Sigmoid colon (tissue), 7 donors: ENCODE data around the gene THSD7B. TPM values are rescaled to one million over a fixed set of nuclear protein-coding genes. Genes with fewer than 3 reads are reported as not detected.
"Not testable (repeated sequence)": the region's sequence is repeated elsewhere in the genome, so short reads cannot be mapped to it uniquely, and the experiment has no call there.

Experiments
- DNase-seq: peaks from one replicate; pipeline ENCODE4 v3.0.0-alpha.2; 2019
- H3K27ac ChIP-seq, 4 donors: fragments of 200-600 bp; sonication (generic); one replicate each; pipeline ENCODE4 v1.5.1; 2016 to 2019; ENCODE audit warnings: mild to moderate bottlenecking in 1 of 4
- H3K27me3 ChIP-seq, 3 donors: fragments of 200-600 bp; sonication (generic); one replicate each; pipeline ENCODE4 v1.5.1; 2019; ENCODE audit warnings: mild to moderate bottlenecking in 1 of 3
- H3K36me3 ChIP-seq, 4 donors: fragments of 200-600 bp; sonication (generic); one replicate each; pipeline ENCODE4 v1.5.1; 2016 to 2019
- H3K4me1 ChIP-seq, 4 donors: fragments of 200-600 bp; sonication (generic); one replicate each; pipeline ENCODE4 v1.5.1; 2017 to 2019
- H3K4me3 ChIP-seq, 4 donors: fragments of 200-600 bp; sonication (generic); one replicate each; pipeline ENCODE4 v1.5.1; 2017 to 2019; ENCODE audit warnings: mild to moderate bottlenecking in 2 of 4, moderate library complexity in 1 of 4
- H3K9me3 ChIP-seq, 4 donors: fragments of 200-600 bp in 3 of 4; sonication (generic) in 3 of 4; one replicate each; pipeline versions ENCODE4 v1.5.1 to v1.6.1; 2013 to 2019
- EP300 ChIP-seq, 4 donors: sonication (generic); formaldehyde crosslinking; IDR thresholded peaks; one replicate each; pipeline ENCODE4 v1.6.1; 2017; ENCODE audit warnings: antibody characterized with exemption in 4 of 4
- POLR2A ChIP-seq, 2 donors: fragments of 450-650 bp; IDR thresholded peaks; one replicate each; pipeline ENCODE4 v1.6.1; 2016; ENCODE audit warnings: antibody characterized with exemption in 2 of 2, mild to moderate bottlenecking in 2 of 2, moderate library complexity in 2 of 2
- POLR2AphosphoS5 ChIP-seq, 4 donors: sonication (generic); formaldehyde crosslinking; IDR thresholded peaks; one replicate each; pipeline ENCODE4 v1.6.1; 2017; ENCODE audit warnings: antibody characterized with exemption in 4 of 4
- WGBS, 2 donors: extraction: QIAGEN DNeasy Blood & Tissue Kit; methylation state at CpG; one replicate each; pipeline ENCODE4 v1.1.7; 2013; 5-methylcytosine and 5-hydroxymethylcytosine counted together
- intact Hi-C: fragments of 100-400 bp; cut with DNase I; formaldehyde crosslinking; loops from one replicate; pipeline ENCODE4 v1.15.1; 2023
- polyA plus RNA-seq, 3 donors: library from polyadenylated mRNA; stranded (reverse); fragments of 200-250 nt; gene quantifications; one replicate each; pipeline ENCODE4 v1.2.3, GENCODE V29; 2013
- total RNA-seq, 4 donors: library from RNA; depleted of rRNA; stranded (reverse); fragments of >200 nt; gene quantifications; one replicate each; pipeline ENCODE4 v1.1.0, GENCODE V29; 2016
- TF ChIP-seq, protein P1 (sequence below), 4 experiments: fragments of 450-650 bp in 3 of 4; fragments of 200-600 bp in 1 of 4; IDR thresholded peaks; one replicate each; pipeline ENCODE4 v1.5.1; 2016 to 2019; ENCODE audit warnings: antibody characterized with exemption in 4 of 4, mild to moderate bottlenecking in 3 of 4, moderate library complexity in 2 of 4
- donor health status: healthy with polysubstance abuse.
- donor health status: Bipolar disorder and iron deficiency.
- donor health status: healthy.

The THSD7B gene
- total and polyA plus RNA-seq, 7 donors = 0.16 to 0.83 (median 0.27) TPM; not detected in 2

DNA sequence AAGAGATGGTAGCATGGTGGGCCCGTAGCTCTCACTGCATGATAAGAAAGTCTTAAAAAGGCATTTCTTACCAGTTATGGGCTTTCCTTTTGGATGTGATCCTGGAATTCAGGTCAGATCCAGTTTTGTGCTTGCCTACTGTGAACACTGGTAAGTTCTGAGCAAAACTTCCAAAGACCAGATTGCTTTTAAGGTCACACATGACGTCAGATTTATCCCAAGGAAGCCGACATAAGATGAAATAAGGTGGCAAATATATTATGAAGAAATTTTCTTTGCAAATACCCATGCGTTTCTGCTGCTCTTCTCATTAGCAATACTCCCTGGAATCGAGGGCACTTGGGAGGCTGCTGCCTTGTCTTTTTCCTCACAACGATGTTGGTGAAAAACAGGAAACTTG lies 782.5 kb downstream of the THSD7B start:
- no peak for DNase-seq
- Histone ChIP-seq H3K27ac (no peak overlapping the region), H3K4me1 (no peaks in the 10 kb centered on the region), H3K36me3 (no peaks in the 10 kb centered on the region), H3K9me3 (peaks cover 0 to under 1% (median 0%) of the 10 kb centered on the region in 4 donors), H3K27me3 (no peaks in the 10 kb centered on the region), H3K4me3 (no peak overlapping the region)
- WGBS, 2 donors = 83 to 89% methylated on average over 6 of the region's 6 CpGs
- TF ChIP-seq, protein P1, sequence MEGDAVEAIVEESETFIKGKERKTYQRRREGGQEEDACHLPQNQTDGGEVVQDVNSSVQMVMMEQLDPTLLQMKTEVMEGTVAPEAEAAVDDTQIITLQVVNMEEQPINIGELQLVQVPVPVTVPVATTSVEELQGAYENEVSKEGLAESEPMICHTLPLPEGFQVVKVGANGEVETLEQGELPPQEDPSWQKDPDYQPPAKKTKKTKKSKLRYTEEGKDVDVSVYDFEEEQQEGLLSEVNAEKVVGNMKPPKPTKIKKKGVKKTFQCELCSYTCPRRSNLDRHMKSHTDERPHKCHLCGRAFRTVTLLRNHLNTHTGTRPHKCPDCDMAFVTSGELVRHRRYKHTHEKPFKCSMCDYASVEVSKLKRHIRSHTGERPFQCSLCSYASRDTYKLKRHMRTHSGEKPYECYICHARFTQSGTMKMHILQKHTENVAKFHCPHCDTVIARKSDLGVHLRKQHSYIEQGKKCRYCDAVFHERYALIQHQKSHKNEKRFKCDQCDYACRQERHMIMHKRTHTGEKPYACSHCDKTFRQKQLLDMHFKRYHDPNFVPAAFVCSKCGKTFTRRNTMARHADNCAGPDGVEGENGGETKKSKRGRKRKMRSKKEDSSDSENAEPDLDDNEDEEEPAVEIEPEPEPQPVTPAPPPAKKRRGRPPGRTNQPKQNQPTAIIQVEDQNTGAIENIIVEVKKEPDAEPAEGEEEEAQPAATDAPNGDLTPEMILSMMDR (IDR thresholded peaks at IDR 0.05) = no peak
- TF ChIP-seq POLR2AphosphoS5 (IDR thresholded peaks at IDR 0.05) = no peak
- TF ChIP-seq EP300 (IDR thresholded peaks at IDR 0.05) = no peak
- no peak for TF ChIP-seq POLR2A (IDR thresholded peaks at IDR 0.05)
- intact Hi-C loops = no loop called here

DNA sequence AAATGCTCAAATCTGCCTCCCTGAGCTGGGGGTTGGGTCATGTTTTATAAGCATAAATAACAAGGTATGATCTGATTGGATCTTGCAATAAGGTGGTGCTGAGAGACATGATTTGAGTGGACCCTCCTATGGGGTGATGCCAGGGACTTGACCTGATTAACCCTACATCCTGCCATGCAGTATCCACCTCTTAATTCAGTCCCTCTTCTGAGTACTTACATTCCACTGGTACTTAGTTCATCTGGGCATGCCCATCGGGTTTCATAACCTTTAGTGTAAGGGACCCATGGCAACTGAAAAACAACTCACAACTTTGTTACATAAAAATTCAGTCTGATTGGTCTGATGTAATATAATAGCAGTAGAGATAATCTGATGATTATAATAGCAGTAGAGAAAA lies 801.0 kb downstream of the THSD7B start:
- no peak overlapping the region for H3K4me3 ChIP-seq
- H3K4me1 ChIP-seq = no peaks in the 10 kb centered on the region
- no peak for DNase-seq
- no peaks in the 10 kb centered on the region for H3K27me3 ChIP-seq
- H3K9me3 ChIP-seq = no peaks in the 10 kb centered on the region
- H3K36me3 ChIP-seq = no peaks in the 10 kb centered on the region
- intact Hi-C loops = no loop called here
- TF ChIP-seq, protein P1 (IDR thresholded peaks at IDR 0.05) = no peak
- TF ChIP-seq POLR2AphosphoS5 (IDR thresholded peaks at IDR 0.05) (no peak), POLR2A (IDR thresholded peaks at IDR 0.05) (no peak), EP300 (IDR thresholded peaks at IDR 0.05) (no peak)
- WGBS, 2 donors = 90 to 92% methylated on average over 1 of the region's 1 CpG
- H3K27ac ChIP-seq = no peak overlapping the region

- intact Hi-C loops = no loop called here
- TF ChIP-seq EP300 (IDR thresholded peaks at IDR 0.05) (no peak), POLR2AphosphoS5 (IDR thresholded peaks at IDR 0.05) (no peak), POLR2A (IDR thresholded peaks at IDR 0.05) (no peak)
- TF ChIP-seq, protein P1 (IDR thresholded peaks at IDR 0.05) = no peak
- H3K27ac ChIP-seq = no peak overlapping the region
- H3K4me3 ChIP-seq = no peak overlapping the region
- 89 to 94% methylated on average over 3 of the region's 3 CpGs for WGBS, 2 donors
- DNase-seq = no peak
- no peaks in the 10 kb centered on the region for H3K4me1 ChIP-seq
- H3K27me3 ChIP-seq = no peaks in the 10 kb centered on the region
- H3K9me3 ChIP-seq = no peaks in the 10 kb centered on the region
- H3K36me3 ChIP-seq = no peaks in the 10 kb centered on the region
These were observed 805.1 kb downstream of the THSD7B start for GRCh38 chr2:137570484-137570883.

GRCh38 chr2:137587834-137588233 lies 822.5 kb downstream of the THSD7B start:
- H3K9me3 ChIP-seq, H3K27me3 ChIP-seq, H3K36me3 ChIP-seq, intact Hi-C loops, H3K4me3 ChIP-seq, H3K4me1 ChIP-seq, H3K27ac ChIP-seq, DNase-seq: not testable (repeated sequence)
- 87% methylated on average over 5 of the region's 5 CpGs for WGBS, 2 donors

GRCh38 chr2:137588578-137588977 lies 823.2 kb downstream of the THSD7B start:
- intact Hi-C loops, H3K4me3 ChIP-seq, H3K27ac ChIP-seq, H3K27me3 ChIP-seq, H3K4me1 ChIP-seq, DNase-seq, H3K36me3 ChIP-seq, H3K9me3 ChIP-seq: not testable (repeated sequence)
- whole genome bisulfite sequencing, 2 donors = 85 to 90% methylated on average over 1 of the region's 1 CpG

DNA sequence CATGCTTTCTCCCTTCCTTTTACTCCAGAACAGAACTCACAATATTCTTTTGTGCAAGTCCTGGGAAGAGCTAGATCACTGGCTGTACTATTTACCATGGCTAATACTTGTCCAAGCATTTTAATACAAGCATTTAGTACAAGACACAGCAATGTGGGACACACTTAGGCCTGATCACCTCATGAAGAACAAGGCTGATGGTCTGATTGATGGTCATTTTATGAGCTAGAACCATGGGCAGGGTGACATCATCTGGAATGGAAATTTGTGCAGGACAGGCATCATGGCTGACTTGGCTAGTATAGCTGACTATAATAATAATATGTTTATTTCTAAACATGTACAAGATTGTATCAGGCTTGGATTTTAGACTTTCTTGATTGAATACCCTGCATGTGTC lies 824.8 kb downstream of the THSD7B start:
- Histone ChIP-seq H3K27me3 (no peaks in the 10 kb centered on the region), H3K4me3 (no peak overlapping the region), H3K36me3 (no peaks in the 10 kb centered on the region), H3K27ac (no peak overlapping the region), H3K4me1 (no peaks in the 10 kb centered on the region), H3K9me3 (peaks cover 0 to 2% (median 0%) of the 10 kb centered on the region in 4 donors)
- DNase-seq = no peak
- intact Hi-C loops = no loop called here
- TF ChIP-seq POLR2A (IDR thresholded peaks at IDR 0.05) (no peak), POLR2AphosphoS5 (IDR thresholded peaks at IDR 0.05) (no peak), EP300 (IDR thresholded peaks at IDR 0.05) (no peak)
- TF ChIP-seq, protein P1 (IDR thresholded peaks at IDR 0.05) = no peak
